GM12873 (cell line): ENCODE data around the gene OR52J3.

Source experiments
- CTCF ChIP-seq: IDR thresholded peaks from 2 replicates; pipeline ENCODE4 v1.5.1; 2012; ENCODE audit warnings: low read depth, mild to moderate bottlenecking, moderate library complexity, low read length, control low read depth; ENCODE audit not compliant: insufficient read depth; ENCODE audit errors: missing control alignments

Gene OR52J3

GRCh38 chr11:5037926-5038325 lies 8.4 kb upstream of the OR52J3 start:
- TF ChIP-seq CTCF: no peak

GRCh38 chr11:5038341-5038740 lies 8.0 kb upstream of the OR52J3 start:
- TF ChIP-seq CTCF: no peak

GRCh38 chr11:5040876-5041275 lies 5.5 kb upstream of the OR52J3 start:
- no peak for TF ChIP-seq CTCF

GRCh38 chr11:5042091-5042490 lies 4.2 kb upstream of the OR52J3 start:
- no peak for TF ChIP-seq CTCF

GRCh38 chr11:5043380-5043779 lies 2.9 kb upstream of the OR52J3 start:
- no peak for TF ChIP-seq CTCF

GRCh38 chr11:5046754-5047330 lies 516 bp downstream of the OR52J3 start:
- TF ChIP-seq CTCF: no peak

GRCh38 chr11:5059391-5059790 lies 13.1 kb downstream of the OR52J3 start, which contains the start of gene OR52E2:
TSS of gene OR52E2 (minus strand) at chr11:5059627. CDS start at chr11:5059627, 0 bp downstream.
- no peak for TF ChIP-seq CTCF
